Measurements from ENCODE around the gene PRRC1.
A peak's percentile ranks its signal among the peaks of the same experiment; 100 is the strongest.

PRRC1 gene

DNA sequence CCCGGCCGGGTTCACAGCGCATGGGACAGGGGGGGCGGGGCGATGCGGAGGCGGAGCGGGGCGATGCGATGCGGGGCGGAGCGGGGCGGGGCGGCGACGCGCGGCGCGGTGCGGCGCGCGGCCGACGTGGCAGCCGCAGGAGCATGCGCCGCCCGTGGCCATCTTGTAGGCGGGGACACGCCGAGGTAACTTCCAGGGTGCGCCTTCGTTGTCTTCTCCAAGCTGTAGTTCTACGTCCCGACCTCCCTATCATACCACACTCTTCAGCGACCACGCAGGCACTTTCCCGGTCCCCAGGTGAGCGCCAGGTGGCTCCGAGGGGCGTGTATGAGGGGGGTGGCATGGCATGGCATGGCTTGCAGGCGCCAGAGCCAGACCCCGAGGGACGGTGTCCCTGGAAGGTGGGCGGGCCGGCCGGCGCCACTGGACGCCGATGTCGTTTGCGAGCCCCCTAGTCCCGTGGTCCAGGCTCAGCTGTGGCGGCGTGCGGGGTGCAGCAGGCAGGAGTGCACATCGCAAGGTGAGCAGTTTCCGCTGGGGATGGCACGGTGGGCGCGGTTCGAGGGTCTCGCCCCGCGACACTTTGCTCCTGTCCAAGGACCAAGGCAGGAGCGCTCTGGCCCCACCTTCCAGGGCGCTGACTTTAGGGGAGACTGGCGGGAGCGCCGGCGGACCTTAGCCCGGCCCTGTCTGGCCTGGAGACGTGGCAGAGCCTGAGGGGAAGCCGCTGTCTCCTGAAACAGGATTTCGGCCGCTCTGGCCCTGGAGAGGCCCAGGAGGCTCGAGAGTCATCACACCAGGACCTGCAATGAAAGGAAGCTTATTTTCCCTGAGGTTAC is at the start of gene PRRC1 (continued):
- TF ChIP-seq, protein P1, sequence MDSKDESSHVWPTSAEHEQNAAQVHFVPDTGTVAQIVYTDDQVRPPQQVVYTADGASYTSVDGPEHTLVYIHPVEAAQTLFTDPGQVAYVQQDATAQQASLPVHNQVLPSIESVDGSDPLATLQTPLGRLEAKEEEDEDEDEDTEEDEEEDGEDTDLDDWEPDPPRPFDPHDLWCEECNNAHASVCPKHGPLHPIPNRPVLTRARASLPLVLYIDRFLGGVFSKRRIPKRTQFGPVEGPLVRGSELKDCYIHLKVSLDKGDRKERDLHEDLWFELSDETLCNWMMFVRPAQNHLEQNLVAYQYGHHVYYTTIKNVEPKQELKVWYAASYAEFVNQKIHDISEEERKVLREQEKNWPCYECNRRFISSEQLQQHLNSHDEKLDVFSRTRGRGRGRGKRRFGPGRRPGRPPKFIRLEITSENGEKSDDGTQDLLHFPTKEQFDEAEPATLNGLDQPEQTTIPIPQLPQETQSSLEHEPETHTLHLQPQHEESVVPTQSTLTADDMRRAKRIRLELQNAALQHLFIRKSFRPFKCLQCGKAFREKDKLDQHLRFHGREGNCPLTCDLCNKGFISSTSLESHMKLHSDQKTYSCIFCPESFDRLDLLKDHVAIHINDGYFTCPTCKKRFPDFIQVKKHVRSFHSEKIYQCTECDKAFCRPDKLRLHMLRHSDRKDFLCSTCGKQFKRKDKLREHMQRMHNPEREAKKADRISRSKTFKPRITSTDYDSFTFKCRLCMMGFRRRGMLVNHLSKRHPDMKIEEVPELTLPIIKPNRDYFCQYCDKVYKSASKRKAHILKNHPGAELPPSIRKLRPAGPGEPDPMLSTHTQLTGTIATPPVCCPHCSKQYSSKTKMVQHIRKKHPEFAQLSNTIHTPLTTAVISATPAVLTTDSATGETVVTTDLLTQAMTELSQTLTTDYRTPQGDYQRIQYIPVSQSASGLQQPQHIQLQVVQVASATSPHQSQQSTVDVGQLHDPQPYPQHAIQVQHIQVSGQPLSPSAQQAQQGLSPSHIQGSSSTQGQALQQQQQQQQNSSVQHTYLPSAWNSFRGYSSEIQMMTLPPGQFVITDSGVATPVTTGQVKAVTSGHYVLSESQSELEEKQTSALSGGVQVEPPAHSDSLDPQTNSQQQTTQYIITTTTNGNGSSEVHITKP (tag by site-specific recombination; IDR thresholded peaks at IDR 0.05) = peak; percentile 70
- no peak for TF ChIP-seq ZNF580 (tag by site-specific recombination; IDR thresholded peaks at IDR 0.05)
- no peak for TF ChIP-seq ZBTB6 (tag by site-specific recombination; IDR thresholded peaks at IDR 0.05)
- TF ChIP-seq ZNF571 (tag by site-specific recombination; IDR thresholded peaks at IDR 0.05) = no peak
- no peak for TF ChIP-seq MYNN (tag by site-specific recombination; IDR thresholded peaks at IDR 0.05; ENCODE audit: borderline replicate concordance)
- no peak for TF ChIP-seq GLIS1 (tag by site-specific recombination; IDR thresholded peaks at IDR 0.05)
- 0 out of 2 replicates have a peak, but pooled peaks have one; percentile 18 for TF ChIP-seq ZNF362 (tag by site-specific recombination; IDR thresholded peaks at IDR 0.05)
- TF ChIP-seq, protein P2, sequence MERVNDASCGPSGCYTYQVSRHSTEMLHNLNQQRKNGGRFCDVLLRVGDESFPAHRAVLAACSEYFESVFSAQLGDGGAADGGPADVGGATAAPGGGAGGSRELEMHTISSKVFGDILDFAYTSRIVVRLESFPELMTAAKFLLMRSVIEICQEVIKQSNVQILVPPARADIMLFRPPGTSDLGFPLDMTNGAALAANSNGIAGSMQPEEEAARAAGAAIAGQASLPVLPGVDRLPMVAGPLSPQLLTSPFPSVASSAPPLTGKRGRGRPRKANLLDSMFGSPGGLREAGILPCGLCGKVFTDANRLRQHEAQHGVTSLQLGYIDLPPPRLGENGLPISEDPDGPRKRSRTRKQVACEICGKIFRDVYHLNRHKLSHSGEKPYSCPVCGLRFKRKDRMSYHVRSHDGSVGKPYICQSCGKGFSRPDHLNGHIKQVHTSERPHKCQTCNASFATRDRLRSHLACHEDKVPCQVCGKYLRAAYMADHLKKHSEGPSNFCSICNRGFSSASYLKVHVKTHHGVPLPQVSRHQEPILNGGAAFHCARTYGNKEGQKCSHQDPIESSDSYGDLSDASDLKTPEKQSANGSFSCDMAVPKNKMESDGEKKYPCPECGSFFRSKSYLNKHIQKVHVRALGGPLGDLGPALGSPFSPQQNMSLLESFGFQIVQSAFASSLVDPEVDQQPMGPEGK (tag by site-specific recombination; IDR thresholded peaks at IDR 0.05) = peak; percentile 57
- no peak for TF ChIP-seq ZNF174 (tag by site-specific recombination; IDR thresholded peaks at IDR 0.05)
- TF ChIP-seq GFI1B (tag by site-specific recombination; IDR thresholded peaks at IDR 0.05) = no peak
- TF ChIP-seq ZNF202 (tag by site-specific recombination; IDR thresholded peaks at IDR 0.05; ENCODE audit: borderline replicate concordance) = no peak
- no peak for TF ChIP-seq ZNF596 (tag by site-specific recombination; IDR thresholded peaks at IDR 0.05)
- peak; percentile 55 for TF ChIP-seq ZBTB17 (tag by site-specific recombination; IDR thresholded peaks at IDR 0.05)
- TF ChIP-seq ZNF510 (tag by site-specific recombination; IDR thresholded peaks at IDR 0.05; ENCODE audit: insufficient replicate concordance) = no peak
- TF ChIP-seq, protein P3, sequence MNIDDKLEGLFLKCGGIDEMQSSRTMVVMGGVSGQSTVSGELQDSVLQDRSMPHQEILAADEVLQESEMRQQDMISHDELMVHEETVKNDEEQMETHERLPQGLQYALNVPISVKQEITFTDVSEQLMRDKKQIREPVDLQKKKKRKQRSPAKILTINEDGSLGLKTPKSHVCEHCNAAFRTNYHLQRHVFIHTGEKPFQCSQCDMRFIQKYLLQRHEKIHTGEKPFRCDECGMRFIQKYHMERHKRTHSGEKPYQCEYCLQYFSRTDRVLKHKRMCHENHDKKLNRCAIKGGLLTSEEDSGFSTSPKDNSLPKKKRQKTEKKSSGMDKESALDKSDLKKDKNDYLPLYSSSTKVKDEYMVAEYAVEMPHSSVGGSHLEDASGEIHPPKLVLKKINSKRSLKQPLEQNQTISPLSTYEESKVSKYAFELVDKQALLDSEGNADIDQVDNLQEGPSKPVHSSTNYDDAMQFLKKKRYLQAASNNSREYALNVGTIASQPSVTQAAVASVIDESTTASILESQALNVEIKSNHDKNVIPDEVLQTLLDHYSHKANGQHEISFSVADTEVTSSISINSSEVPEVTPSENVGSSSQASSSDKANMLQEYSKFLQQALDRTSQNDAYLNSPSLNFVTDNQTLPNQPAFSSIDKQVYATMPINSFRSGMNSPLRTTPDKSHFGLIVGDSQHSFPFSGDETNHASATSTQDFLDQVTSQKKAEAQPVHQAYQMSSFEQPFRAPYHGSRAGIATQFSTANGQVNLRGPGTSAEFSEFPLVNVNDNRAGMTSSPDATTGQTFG (tag by site-specific recombination; IDR thresholded peaks at IDR 0.05; ENCODE audit: borderline replicate concordance) = no peak
- peak; percentile 87 for TF ChIP-seq ZBTB26 (tag by site-specific recombination; optimal IDR thresholded peaks at IDR 0.05)
- no peak for TF ChIP-seq ZNF670 (tag by site-specific recombination; IDR thresholded peaks at IDR 0.05; ENCODE audit: low read depth)
- TF ChIP-seq ZNF792 (tag by site-specific recombination; IDR thresholded peaks at IDR 0.05) = no peak
- no peak for TF ChIP-seq ZNF114 (tag by site-specific recombination; IDR thresholded peaks at IDR 0.05)
- TF ChIP-seq ZNF350 (tag by site-specific recombination; IDR thresholded peaks at IDR 0.05) = no peak
- TF ChIP-seq ZNF654 (tag by site-specific recombination; IDR thresholded peaks at IDR 0.05; ENCODE audit: low read depth) = no peak
- TF ChIP-seq FEZF1 (tag by site-specific recombination; IDR thresholded peaks at IDR 0.05) = no peak
- peak; percentile 70 for TF ChIP-seq SP3 (tag by site-specific recombination; IDR thresholded peaks at IDR 0.05)
- TF ChIP-seq ZNF239 (tag by site-specific recombination; IDR thresholded peaks at IDR 0.05) = no peak
